ENCODE measurements around the gene PIGU.

Gene PIGU

GRCh38 chr20:34578025-34578424 is 98.9 kb downstream of the PIGU start:
- DNase-seq, result no peak

GRCh38 chr20:34577061-34577460 is 99.8 kb downstream of the PIGU start:
- DNase-seq, result no peak

DNA sequence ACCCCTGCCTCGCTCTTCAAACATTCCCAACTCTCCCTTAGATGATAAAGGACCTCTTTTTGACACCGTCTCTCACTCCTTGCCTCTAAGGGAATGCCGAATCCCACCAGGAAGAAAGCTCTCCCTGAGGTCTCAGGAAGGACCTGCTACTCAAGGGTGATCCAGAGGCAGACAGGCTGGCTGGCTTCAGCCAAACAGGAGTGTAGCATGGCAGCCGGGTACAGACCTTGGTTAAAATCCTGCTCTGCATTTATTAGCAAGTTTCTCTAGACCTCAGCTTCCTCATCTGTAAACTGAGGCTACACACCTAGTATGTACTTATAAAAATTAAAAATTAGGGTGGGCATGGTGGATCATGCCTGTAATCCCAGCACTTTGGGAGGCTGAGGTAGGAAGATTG is 101.1 kb downstream of the PIGU start:
- no peak for DNase-seq

- no peak for DNase-seq
Measured at GRCh38 chr20:34575271-34575670, 101.6 kb downstream of the PIGU start.

DNA sequence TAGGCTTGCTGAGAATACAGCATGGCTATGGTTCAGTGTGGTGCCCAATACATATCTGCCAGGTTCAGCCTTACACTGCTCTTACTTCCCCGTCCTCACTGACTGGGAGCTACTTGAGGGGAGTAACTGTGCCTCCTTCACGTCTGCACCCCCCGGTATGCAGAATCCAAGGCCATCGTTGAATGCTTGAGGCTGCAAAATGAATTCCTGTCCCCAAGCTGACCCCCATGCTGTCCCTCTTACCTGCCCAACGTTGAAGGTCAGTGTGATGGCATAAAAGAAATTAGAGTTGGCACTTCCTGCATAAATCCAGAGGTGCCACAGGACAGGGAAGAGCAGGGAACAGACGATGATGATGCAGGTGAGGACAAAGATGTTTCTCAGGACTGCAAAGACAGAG is 102.0 kb downstream of the PIGU start:
- no peak for DNase-seq

GRCh38 chr20:34574426-34574825 is 102.5 kb downstream of the PIGU start:
- DNase-seq, result no peak

- no peak for DNase-seq
Measured at GRCh38 chr20:34573541-34574300, 103.2 kb downstream of the PIGU start.

- no peak for DNase-seq
Measured at GRCh38 chr20:34571753-34572152, 105.1 kb downstream of the PIGU start.

DNA sequence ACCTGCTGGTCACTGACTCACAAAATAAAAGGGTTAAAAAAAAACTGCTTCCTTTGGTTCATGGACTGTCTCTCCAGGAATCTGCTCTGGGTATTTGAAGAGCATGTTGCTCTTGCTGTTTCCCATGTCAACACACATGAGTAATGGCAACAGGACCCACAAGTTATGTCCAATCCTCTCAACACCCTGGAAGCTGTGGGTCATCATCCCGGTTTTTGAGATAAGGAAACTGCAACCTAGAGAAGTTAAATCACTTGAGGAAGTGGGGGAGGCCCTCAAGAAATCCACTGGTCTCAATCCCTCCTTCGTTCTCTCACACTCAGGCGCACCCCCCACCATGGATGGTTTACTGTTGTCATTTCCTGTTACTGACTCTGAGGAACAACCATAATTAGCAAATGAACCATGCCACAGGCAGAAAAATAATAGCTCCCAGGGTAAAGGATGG is 106.0 kb downstream of the PIGU start:
- peak in 1 of 2 experiments; percentile 18 for DNase-seq

DNA sequence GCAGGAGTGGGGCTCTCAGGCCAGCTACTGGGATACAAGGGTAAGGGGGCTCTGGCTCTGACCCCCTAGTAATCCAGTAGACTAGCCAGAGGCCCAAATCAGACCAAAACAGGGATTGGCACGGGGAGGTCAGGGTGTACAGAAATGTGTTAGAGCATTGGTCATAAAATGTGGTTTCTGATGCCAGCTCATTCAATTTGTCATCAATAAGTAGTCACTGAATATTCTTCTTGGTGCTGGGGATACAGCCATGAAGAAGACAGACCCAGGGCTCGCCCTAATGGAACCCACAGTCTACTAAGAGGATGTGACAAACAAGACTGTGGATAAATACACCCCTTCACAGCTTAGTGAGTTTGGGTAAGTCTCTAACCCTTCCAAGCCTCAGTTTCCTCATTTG is 107.3 kb downstream of the PIGU start:
- no peak for DNase-seq

- DNase-seq, result no peak
Measured at GRCh38 chr20:34567892-34568865, 108.7 kb downstream of the PIGU start.

- no peak for DNase-seq
Measured at GRCh38 chr20:34566978-34567891, 109.7 kb downstream of the PIGU start.

DNA sequence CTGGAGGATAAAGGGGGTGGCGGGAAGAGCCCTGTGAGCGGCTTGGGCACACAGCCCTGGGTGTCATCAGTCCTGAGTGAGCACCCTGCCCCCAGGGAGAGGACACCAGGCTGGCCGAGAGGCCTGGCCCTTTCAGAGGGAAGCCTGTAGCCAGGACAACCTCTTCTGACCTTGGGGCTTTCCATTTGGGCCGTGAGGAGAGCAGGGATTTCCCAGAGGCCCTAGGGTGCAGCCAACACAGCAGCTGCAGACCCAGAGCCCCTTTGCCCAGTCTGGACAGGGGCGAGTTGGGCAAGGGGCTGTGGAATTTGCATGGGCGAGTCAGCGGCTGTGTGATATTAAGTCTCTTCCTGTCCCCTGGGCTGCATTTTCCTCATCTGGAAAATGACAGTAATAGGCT is 112.1 kb downstream of the PIGU start:
- no peak for DNase-seq

- DNase-seq, result no peak
Measured at GRCh38 chr20:34562641-34563040, 114.3 kb downstream of the PIGU start.

DNA sequence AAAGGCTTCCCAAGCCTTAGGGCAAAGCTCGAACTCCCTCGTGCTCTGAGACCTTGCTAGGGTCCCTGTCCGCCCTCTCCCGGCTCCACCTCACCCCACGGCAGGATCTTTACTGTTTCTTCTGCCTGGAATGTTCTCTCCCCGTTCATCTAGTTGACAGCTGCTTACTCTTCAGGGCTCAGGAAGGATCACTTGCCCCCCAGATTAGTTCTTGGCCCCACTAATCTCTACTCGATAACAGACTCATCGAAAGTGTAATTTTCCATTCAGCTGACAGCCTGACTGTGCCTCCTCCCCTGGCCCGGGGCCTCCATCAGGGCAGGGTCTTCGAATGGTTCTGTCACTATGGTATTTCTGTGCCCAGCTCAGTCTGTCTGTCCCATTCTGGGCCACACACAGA is 115.2 kb downstream of the PIGU start:
- no peak for DNase-seq

- DNase-seq, result no peak
Measured at GRCh38 chr20:34560614-34561013, 116.3 kb downstream of the PIGU start.

DNA sequence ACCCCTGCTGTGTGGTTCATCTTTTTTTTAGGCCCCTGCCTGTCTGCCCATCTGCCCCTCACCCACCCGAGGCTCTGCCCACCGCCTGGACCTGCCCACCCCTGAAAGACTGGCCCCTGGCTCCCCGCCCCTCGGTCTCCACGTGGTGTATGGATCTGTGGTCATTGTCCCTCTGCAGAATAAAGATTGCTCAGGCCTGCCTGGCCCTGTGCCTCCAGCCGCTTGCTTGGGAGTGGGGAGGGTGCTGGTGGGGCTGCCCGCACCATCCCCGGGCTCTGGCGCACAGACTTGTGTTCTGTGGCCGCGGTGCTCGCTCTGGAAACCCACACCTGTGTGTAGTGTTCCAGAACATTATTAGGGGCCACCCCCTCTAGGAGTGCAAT is 116.8 kb downstream of the PIGU start:
- no peak for DNase-seq

DNA sequence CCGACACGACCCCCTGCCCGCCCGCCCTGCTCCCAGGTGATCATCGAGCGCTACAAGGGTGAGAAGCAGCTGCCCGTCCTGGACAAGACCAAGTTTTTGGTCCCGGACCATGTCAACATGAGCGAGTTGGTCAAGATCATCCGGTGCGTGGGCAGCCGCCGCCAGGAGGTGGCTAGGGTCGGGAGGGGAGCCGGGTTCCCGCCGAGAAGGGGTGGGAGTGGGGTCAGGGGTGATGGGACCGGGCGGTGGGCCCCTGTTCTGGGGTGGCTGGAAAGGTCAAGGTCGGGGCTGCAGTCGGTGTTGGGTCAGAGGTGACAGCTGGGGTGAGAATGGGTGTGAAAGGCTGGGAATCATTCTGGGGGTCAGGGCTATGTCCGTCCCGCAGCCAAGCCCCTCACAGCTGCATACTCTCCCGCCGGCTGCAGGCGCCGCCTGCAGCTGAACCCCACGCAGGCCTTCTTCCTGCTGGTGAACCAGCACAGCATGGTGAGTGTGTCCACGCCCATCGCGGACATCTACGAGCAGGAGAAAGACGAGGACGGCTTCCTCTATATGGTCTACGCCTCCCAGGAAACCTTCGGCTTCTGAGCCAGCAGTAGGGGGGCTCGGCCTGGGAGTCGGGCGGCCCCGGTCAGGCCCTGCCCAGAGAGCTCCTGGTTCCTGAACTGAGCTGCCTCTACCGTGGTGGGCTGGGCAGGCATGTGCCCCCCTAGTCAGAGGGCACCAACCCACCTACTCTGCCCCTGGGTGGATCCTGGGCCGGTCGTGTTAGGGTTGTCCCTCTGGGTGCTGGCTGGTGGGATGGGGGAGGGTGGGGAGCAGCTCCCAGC is 117.4 kb downstream of the PIGU start:
- DNase-seq, result no peak

- peak; percentile 92 to 94 for DNase-seq
Measured at GRCh38 chr20:34558320-34559218, 118.3 kb downstream of the PIGU start, which contains the start of gene MAP1LC3A. MAP1LC3A (plus strand) TSS chr20:34558718; CDS start chr20:34558869, 151 bp downstream.

- peak in 1 of 2 experiments; percentile 41 for DNase-seq
Measured at GRCh38 chr20:34557936-34558319, 119.0 kb downstream of the PIGU start.

Data from NCI-H2081 (cell line).